HepG2 (cell line): ENCODE data around the gene DHFR2. TPM values are rescaled to one million over a fixed set of nuclear protein-coding genes. Genes with fewer than 3 reads are reported as not detected.

Experiments used
- ATAC-seq: fragments of 200-7000 bp; cut with Tn5 transposase; 3 replicates; pipeline ENCODE4 v1.9.1; 2020; ENCODE audit warnings: mild to moderate bottlenecking, moderate library complexity
- BruUV-seq: library from RNA; stranded (reverse); fragments of 400-500 nt; replicated peaks from 2 replicates; lab custom pipeline; 2021; lab: Mats Ljungman, UMichigan
- CTCF ChIA-PET: fragments of 300-600 bp; formaldehyde crosslinking; extraction: SDS; loops from one replicate; lab custom pipeline; 2021; ENCODE audit warnings: low total read pairs, inconsistent platforms, low intra/inter-chr PET ratio; lab: Yijun Ruan, JAX
- POLR2A ChIA-PET: fragments of 350-600 bp; sonication (Branson Sonifier 250); formaldehyde crosslinking; loops from one replicate; lab custom pipeline; 2020; ENCODE audit warnings: antibody characterized with exemption, inconsistent platforms; lab: Yijun Ruan, JAX
- DNase-seq: peaks from one replicate; pipeline ENCODE4 v3.0.0-alpha.2; 2015; ENCODE audit warnings: low spot score
- FAIRE-seq: peaks from 3 replicates; lab custom pipeline; 2011; peaks lifted over from hg19 to GRCh38; lab: Jason Lieb, UNC
- H2AFZ ChIP-seq: one replicate; pipeline ENCODE4 v1.6.1; 2011; ENCODE audit warnings: low read length, inconsistent platforms
- H3K27ac ChIP-seq: fragments of 300-600 bp; 3 replicates; pipeline ENCODE4 v1.8.0; 2011; ENCODE audit warnings: mixed run types, mild to moderate bottlenecking, mixed read lengths, low read length, inconsistent platforms; ENCODE audit not compliant: insufficient read depth; ENCODE audit errors: extremely low read length
- H3K27me3 ChIP-seq, 2 experiments: fragments of 200-600 bp in 1 of 2; 2 replicates in 1 of 2; 3 replicates in 1 of 2; pipeline versions ENCODE4 v1.6.0 to v1.8.0; 2011; ENCODE audit warnings: low read length in 2 of 2, mild to moderate bottlenecking in 2 of 2, moderate library complexity in 2 of 2, inconsistent platforms in 1 of 2; ENCODE audit not compliant: insufficient read depth in 2 of 2, control insufficient read depth in 1 of 2
- H3K36me3 ChIP-seq, 2 experiments: fragments of 200-600 bp in 1 of 2; replicated peaks in 1 of 2; 2 replicates in 1 of 2; 3 replicates in 1 of 2; pipeline versions ENCODE4 v1.5.1 to v1.8.0; 2011; ENCODE audit warnings: low read length in 2 of 2, inconsistent platforms in 1 of 2; ENCODE audit not compliant: insufficient read depth in 2 of 2, control insufficient read depth in 1 of 2
- H3K4me1 ChIP-seq: 2 replicates; pipeline ENCODE4 v1.5.1; 2012; ENCODE audit warnings: low read length, inconsistent platforms; ENCODE audit not compliant: insufficient read depth
- H3K4me2 ChIP-seq: 2 replicates; pipeline ENCODE4 v1.6.0; 2011; ENCODE audit warnings: low read depth, low read length, inconsistent platforms
- H3K4me3 ChIP-seq, 3 experiments: fragments of 200-600 bp in 1 of 3; sonication (generic), shearing (Covaris generic) in 1 of 3; replicated peaks in 1 of 3; 2 replicates each; pipeline ENCODE4 v1.5.1; 2011 to 2016; ENCODE audit warnings: low read length in 3 of 3, inconsistent platforms in 2 of 3, low read depth in 2 of 3, mild to moderate bottlenecking in 2 of 3, control low read depth in 1 of 3, mixed read lengths in 1 of 3; ENCODE audit not compliant: insufficient read depth in 1 of 3
- H3K79me2 ChIP-seq: one replicate; pipeline ENCODE4 v1.6.1; 2011; ENCODE audit warnings: low read length, inconsistent platforms; ENCODE audit not compliant: insufficient read depth
- H3K9ac ChIP-seq: 2 replicates; pipeline ENCODE4 v1.6.0; 2011; ENCODE audit warnings: mild to moderate bottlenecking, low read depth, low read length, inconsistent platforms; ENCODE audit not compliant: insufficient read depth
- H3K9me3 ChIP-seq: 2 replicates; pipeline ENCODE4 v1.5.1; 2012; ENCODE audit warnings: mild to moderate bottlenecking, low read length
- H4K20me1 ChIP-seq: 2 replicates; pipeline ENCODE4 v1.6.0; 2011; ENCODE audit warnings: inconsistent platforms, mild to moderate bottlenecking, low read length, moderate library complexity; ENCODE audit not compliant: insufficient read depth
- MBD4 ChIP-seq: IDR thresholded peaks from 2 replicates; pipeline ENCODE4 v1.6.1; 2012; ENCODE audit warnings: low read length, inconsistent platforms, borderline replicate concordance
- SALL1 ChIP-seq: sonication (generic); formaldehyde crosslinking; IDR thresholded peaks from 2 replicates; pipeline ENCODE4 v1.8.0; 2022; ENCODE audit warnings: mild to moderate bottlenecking, missing genetic modification reagents
- WGBS: methylation state at CpG from one replicate; pipeline ENCODE4 v1.1.6; 2017; ENCODE audit warnings: low lambda C conversion rate; 5-methylcytosine and 5-hydroxymethylcytosine counted together
- in situ Hi-C: cut with HindIII; loops from 2 replicates; pipeline ENCODE4 v1.10.0; 2017; ENCODE audit warnings: low pct_unique_long_range_greater_than_20kb; ENCODE audit not compliant: extremely low pct_ligation_motif_present
- intact Hi-C: fragments of 100-400 bp; cut with micrococcal nuclease; formaldehyde crosslinking; loops from one replicate; pipeline ENCODE4 v1.10.0; 2022; ENCODE audit not compliant: unreplicated experiment
- polyA plus RNA-seq, 8 experiments: library from polyadenylated mRNA; depleted of rRNA in 3 of 8; stranded (reverse) in 7 of 8; unstranded in 1 of 8; fragments of >200 nt; fragmentation: Illumina TruSeq in 4 of 8; extraction: Trizol in 4 of 8; gene quantifications; 2 replicates each; pipeline versions ENCODE4 v1.2.1 to v1.2.3, GENCODE V29; 2011 to 2016; ENCODE audit warnings: low read depth in 4 of 8, missing spikeins in 1 of 8, mixed read lengths in 1 of 8; ENCODE audit not compliant: insufficient read depth in 1 of 8
- total RNA-seq, 5 experiments: library from RNA; depleted of rRNA; stranded (reverse); fragments of >200 nt; fragmentation: Illumina TruSeq; extraction: Trizol; gene quantifications; 2 replicates each; pipeline ENCODE4 v1.2.3, GENCODE V29; 2016; ENCODE audit warnings: low read depth in 1 of 5
- TF ChIP-seq, protein P1 (sequence below): sonication (generic); formaldehyde crosslinking; IDR thresholded peaks from 2 replicates; pipeline ENCODE4 v1.5.0; 2020; ENCODE audit warnings: mild to moderate bottlenecking, missing genetic modification reagents
- TF ChIP-seq, protein P2 (sequence below): sonication (generic); formaldehyde crosslinking; IDR thresholded peaks from 2 replicates; pipeline ENCODE4 v1.8.0; 2022; ENCODE audit warnings: mild to moderate bottlenecking, missing genetic modification reagents

Gene DHFR2
- total and polyA plus RNA-seq, 2 of the 13 experiments (the other 11 are each of a cell fraction or from before 2014, with no cell fraction given), result 1.4 to 4.6 TPM

DNA sequence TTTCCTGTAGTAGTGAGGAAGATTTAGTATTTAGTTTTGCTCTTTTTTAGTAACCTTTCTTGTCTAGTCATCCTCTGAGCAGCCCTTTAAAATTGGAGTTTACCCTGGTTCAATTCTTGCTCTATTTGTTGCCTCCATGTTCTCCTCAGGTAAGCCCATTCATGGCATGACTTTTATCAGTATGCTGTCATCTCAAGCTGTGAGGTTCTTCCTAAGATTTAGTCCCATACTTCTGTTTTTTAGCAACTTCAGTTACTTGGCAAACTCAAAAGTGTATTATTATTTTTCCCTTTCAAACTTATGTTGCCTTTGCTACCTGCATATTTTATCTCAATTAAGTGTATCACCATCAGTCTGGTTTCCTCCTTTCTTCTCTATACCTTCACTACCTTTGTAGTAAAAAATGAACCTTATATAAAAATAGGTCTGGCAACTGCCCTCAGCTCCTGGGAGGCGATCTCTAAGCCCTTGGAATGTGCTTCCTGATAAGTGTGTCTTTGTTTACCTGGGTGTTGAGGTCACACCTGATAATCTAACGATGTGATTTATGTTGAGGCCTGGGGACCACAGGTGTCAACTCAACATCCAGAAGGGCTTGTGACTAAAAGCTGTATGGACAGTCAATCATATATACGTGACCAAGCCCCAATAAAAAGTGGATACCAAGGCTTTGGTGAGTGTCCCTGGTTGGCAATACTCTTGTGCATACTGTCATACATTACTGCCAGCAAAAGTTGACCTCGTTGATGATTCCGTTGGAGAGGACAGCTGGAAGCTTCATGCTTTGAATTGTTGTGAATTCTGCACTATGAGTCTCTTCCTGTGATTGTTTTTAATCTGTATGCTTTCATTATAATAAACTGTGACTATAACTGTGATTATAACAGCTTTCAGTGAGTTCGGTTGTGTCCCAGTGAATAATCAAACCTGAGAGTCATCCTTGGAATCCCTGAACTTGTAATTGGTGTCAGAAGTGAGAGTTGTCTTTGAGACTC, 4.1 kb upstream of the DHFR2 start:
- Histone ChIP-seq H3K4me2 (no peak overlapping the region), H3K27ac (no peak overlapping the region), H3K9ac (no peak overlapping the region), H2AFZ (no peak overlapping the region), H3K4me3 (no peak overlapping the region), H3K27me3 (no peaks in the 10 kb centered on the region; a peak in 1 of 5 replicates), H4K20me1 (no peaks in the 10 kb centered on the region), H3K4me1 (peaks cover 22% of the 10 kb centered on the region), H3K36me3 (peaks cover 0 to 10% of the 10 kb centered on the region in 2 experiments; a peak in 2 of 5 replicates), H3K9me3 (peaks cover 10% of the 10 kb centered on the region; the same call in 1 of the 2 replicates), H3K79me2 (peaks cover 13% of the 10 kb centered on the region)
- intact Hi-C loops (loop anchor here (10.0 kb wide), 1 partner anchor 162 kb away; no protein-coding TSS in a partner anchor), in situ Hi-C loops (loop anchor here (10.0 kb wide), 1 partner anchor 62 kb away; no protein-coding TSS in a partner anchor)
- ATAC-seq (no peak), DNase-seq (no peak), FAIRE-seq (no peak)
- CTCF ChIA-PET, result no interaction called here
- POLR2A ChIA-PET, result no interaction called here
- no TSS peak for BruUV-seq
- TF ChIP-seq, protein P1, sequence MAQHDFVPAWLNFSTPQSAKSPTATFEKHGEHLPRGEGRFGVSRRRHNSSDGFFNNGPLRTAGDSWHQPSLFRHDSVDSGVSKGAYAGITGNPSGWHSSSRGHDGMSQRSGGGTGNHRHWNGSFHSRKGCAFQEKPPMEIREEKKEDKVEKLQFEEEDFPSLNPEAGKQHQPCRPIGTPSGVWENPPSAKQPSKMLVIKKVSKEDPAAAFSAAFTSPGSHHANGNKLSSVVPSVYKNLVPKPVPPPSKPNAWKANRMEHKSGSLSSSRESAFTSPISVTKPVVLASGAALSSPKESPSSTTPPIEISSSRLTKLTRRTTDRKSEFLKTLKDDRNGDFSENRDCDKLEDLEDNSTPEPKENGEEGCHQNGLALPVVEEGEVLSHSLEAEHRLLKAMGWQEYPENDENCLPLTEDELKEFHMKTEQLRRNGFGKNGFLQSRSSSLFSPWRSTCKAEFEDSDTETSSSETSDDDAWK (CRISPR knock-in tag), result no peak
- TF ChIP-seq MBD4, result no peak
- TF ChIP-seq SALL1 (CRISPR knock-in tag), result no peak
- TF ChIP-seq, protein P2, sequence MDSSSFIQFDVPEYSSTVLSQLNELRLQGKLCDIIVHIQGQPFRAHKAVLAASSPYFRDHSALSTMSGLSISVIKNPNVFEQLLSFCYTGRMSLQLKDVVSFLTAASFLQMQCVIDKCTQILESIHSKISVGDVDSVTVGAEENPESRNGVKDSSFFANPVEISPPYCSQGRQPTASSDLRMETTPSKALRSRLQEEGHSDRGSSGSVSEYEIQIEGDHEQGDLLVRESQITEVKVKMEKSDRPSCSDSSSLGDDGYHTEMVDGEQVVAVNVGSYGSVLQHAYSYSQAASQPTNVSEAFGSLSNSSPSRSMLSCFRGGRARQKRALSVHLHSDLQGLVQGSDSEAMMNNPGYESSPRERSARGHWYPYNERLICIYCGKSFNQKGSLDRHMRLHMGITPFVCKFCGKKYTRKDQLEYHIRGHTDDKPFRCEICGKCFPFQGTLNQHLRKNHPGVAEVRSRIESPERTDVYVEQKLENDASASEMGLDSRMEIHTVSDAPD (CRISPR knock-in tag), result no peak
- WGBS, result 97% methylated on average over 6 of the region's 6 CpGs
